Left ventricle myocardium superior (tissue), 1 donor: ENCODE results near the gene ABCC1. TPM values are rescaled to one million over a fixed set of nuclear protein-coding genes. Genes with fewer than 3 reads are reported as not detected.
"Not testable (repeated sequence)": the region's sequence is repeated elsewhere in the genome, so short reads cannot be mapped to it uniquely, and the experiment has no call there.

Experiments used
- ATAC-seq: fragments of 200-7000 bp; cut with Tn5 transposase; one replicate; pipeline ENCODE4 v1.9.1; 2020; ENCODE audit warnings: mild to moderate bottlenecking, moderate library complexity
- DNase-seq: peaks from one replicate; pipeline ENCODE4 v3.0.0-alpha.2; 2020
- intact Hi-C: fragments of 100-400 bp; cut with micrococcal nuclease; formaldehyde crosslinking; loops from one replicate; pipeline ENCODE4 v1.11.0; 2022
- long read RNA-seq: library from polyadenylated mRNA; unstranded; transcript quantifications from one replicate; pipeline ENCODE4 v2.0.0, GENCODE V29; 2021
- total RNA-seq: library from RNA; stranded (reverse); fragmentation: NEBNext Ultra II Directional; extraction: Animal tissue kit (Norgen Biotek cat#: 25700); gene quantifications from one replicate; pipeline ENCODE4 v1.2.1, GENCODE V29; 2021
- donor health status: DM: no; HTN: yes; CAD: no; lungs with severe emphysema.

ABCC1 gene
- total RNA-seq = 23.2 TPM
- long read RNA-seq, full-length matches to known transcripts = 2 of 28 reads
- long read RNA-seq, partial matches to known transcripts = 21 of 28 reads
- long read RNA-seq, other reads (novel, unspliced or antisense) = 5 of 28 reads

GRCh38 chr16:15949210-15950160, at the start of gene ABCC1:
TSS of gene ABCC1 (plus strand) at chr16:15949616. CDS start at chr16:15949752, 136 bp downstream.
- DNase-seq = peak; percentile 73
- ATAC-seq = peak; percentile 83
- intact Hi-C loops = no loop called here

DNA sequence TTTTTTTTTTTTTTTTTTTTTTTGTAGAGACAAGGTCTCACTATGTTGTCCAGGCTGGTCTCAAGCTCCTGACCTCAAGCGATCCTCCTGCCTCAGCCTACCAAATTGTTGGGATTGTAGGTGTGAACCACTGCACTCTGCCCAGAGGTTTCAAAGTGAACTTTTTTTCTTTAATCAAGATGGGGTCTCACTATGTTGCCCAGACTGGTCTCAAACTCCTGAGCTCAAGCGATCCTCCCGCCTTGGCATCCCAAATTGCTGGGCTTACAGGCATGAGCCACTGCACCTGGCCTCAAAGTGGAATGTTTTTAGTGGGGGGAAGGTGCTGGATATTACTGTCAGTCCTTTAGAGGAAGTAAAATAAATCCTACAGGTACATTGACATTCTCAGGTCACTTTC, 49.1 kb upstream of the ABCC1 start:
- ATAC-seq (no peak), DNase-seq (no peak)
- intact Hi-C loops = no loop called here

DNA sequence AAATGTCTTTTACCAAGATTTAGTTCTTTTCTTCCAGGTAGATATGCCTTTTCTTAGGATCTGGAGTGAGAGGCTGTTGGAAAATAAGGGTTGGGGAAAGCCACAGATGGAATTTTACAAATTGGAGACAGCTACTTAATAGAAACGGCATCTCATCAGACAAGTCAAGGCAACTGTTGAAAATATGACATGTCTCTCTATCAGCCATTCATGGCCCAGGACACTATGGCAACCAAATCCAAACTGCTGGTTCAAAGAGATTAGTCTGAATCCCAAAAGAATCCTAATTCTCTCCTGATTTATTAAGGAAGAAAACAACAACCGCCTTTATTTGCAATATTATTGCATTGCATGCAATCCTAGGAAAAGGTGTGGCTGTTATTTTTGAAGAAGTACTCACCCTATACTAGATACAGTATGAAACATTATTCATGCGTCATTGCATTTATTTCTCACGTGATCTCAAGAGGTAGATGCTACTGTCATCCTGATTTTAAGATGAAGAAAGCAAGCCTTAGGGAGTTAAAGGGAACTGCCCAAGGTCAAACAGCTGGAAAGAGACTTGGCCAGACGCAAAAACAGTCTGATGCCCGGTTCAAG, 48.4 kb upstream of the ABCC1 start:
- ATAC-seq = no peak
- DNase-seq = no peak
- intact Hi-C loops = no loop called here

GRCh38 chr16:15903960-15904359, 45.5 kb upstream of the ABCC1 start:
- DNase-seq = no peak
- ATAC-seq = no peak
- intact Hi-C loops = no loop called here

DNA sequence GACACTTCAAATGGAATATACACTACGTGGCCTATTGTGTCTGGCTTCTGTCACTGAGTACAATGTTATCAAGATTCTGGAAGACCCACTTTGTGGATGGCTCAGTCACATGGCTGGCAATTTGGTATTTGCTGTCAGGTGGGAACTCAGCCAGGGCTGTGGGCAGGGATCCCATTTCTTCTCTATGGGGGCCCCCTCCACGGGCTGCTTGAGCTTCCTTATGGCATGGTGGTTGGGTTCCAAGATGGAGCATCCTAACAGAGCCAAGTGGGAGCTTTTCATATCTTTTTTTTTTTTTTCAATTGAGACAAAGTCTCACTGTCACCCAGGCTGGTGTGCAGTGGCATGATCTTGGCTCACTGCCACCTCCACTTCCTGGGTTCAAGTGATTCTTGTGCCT, 43.0 kb upstream of the ABCC1 start:
- DNase-seq (no peak), ATAC-seq (no peak)
- intact Hi-C loops = no loop called here

DNA sequence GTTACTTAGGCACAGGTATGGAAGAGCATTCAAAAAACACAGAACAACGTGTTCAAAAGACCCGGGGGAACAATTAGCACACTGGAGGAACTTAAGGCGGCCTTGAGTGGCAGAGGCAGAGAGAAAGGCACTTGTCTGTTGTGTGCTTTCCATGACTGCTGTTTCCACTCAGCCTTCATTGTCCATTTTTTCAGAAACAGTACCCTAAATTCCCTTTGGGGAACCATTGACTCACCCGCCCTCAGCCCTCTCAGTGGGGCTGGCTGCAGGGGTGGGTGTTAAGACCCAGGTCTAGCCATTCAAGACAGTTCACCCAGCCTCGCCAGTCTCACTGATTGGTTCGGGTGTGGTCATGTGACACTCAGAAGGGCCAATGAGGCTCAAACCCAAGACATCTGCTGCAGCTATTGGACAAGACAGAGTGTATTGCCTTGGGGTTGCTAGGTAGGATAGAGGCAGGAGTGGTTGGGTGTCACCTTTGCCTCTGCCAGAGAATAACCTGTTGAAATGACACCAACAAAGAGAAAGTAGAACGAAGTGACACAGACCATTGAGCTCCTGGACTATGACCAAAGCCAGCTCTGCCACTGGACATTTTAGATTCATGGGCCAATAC, 41.4 kb upstream of the ABCC1 start:
- no peak for DNase-seq
- peak; percentile 25 for ATAC-seq
- intact Hi-C loops = no loop called here

- DNase-seq (no peak), ATAC-seq (no peak)
- intact Hi-C loops = no loop called here
These were observed 38.2 kb upstream of the ABCC1 start for GRCh38 chr16:15911198-15911597.

DNA sequence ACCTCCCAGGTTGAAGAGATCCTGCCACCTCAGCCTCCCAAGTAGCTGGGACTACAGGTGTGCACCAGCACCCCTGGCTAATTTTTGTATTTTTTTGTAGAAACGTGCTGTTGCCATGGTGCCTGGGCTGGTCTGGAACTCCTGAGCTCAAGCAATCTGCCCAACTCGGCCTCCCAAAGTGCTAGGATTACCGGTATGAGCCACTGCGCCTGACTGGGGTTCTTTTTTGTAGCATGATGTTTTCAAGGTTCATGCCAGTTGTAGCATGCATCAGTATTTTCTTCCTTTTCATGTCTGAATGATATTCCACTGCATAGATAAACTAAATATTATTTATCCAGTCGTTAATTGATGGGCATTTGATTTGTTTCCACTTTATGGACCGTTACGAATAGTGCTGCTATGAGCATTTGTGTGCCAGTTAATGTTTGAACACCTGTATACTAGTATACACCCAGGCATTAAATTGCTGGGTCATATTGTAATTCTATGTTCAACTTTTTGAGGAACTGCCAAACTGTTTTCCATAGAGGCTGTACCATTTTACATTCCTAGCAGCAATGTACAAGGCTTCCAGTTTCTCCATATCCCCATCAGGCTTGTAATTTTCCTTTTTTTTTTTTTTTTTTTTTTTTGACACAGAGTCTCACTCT, 36.2 kb upstream of the ABCC1 start:
- ATAC-seq = no peak

DNA sequence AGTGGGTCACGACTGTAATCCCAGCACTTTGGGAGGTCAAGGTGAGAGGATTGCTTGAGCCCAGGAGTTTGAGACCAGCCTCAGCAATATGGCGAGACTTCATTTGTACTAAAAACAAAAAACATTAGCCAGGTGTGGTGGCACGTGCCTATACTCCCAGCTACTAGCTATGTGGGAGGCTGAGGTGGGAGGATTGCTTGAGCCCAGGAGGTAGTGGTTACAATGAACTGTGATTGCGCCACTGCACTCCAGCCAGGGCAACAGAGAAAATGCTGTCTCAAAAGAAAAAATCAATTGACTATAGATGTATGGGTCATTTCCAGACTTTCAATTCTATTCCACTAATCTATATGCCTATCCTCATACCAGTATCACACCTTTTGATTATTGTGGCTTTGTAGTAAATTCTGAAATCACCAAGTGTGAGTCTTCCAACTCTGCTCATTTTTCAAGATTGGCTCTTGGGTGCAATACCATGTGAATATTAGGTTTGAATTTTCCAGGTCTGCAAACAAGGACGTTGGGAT, 33.8 kb upstream of the ABCC1 start:
- DNase-seq = no peak
- ATAC-seq = no peak
- intact Hi-C loops = no loop called here

More for the DNA sequence above, 36.2 kb upstream of the ABCC1 start:
- DNase-seq = no peak
- intact Hi-C loops = no loop called here

DNA sequence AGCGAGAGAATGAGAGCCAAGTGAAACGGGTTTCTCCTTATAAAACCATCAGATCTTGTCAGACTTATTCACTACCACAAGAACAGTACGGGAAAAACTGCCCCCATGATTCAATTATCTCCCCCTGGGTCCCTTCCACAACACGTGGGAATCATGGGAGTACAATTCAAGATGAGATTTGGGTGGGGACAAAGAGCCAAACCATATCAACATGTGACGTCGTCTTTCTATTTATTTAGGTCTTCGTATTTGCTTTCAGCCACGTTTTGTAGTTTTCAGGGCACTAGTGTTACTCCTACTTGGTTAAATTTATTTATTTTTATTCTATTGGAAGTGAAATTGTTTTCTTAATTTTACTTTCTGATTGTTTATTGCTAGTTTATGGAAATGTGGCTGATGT, 33.1 kb upstream of the ABCC1 start:
- DNase-seq = no peak
- intact Hi-C loops = no loop called here
- ATAC-seq = no peak

DNA sequence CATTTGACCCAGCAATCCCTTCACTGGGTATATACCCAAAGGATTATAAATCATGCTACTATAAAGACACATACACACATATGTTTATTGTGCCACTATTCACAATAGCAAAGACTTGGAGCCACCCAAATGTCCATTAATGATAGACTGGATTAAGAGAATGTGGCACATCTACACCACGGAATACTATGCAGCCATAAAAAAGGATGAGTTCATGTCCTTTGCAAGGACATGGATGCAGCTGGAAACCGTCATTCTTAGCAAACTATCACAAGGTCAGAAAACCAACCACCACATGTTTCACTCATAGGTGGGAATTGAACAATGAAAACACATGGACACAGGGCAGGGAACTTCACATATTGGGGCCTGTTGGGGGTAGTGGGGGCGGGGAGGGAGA, 31.1 kb upstream of the ABCC1 start:
- intact Hi-C loops, ATAC-seq, DNase-seq: not testable (repeated sequence)

DNA sequence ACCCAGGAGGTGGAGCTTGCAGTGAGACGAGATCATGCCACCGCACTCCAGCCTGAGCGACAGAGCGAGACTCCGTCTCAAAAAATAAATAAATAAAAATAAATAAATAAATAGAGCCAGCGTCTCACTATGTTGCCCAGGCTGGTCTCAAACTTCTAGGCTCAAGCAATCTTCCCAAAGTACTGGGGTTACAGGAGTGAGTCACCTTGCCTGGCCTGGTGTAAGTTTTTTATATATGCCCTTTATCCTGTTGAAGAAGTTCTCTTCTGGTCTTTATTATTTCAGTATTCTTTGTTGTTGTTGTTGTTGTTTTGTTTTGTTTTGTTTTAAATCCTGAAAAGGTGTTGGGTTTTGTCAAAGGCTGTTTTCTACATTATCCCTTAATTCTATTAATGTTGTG, 30.1 kb upstream of the ABCC1 start:
- intact Hi-C loops = no loop called here
- DNase-seq = no peak
- no peak for ATAC-seq

- intact Hi-C loops = no loop called here
These were observed 24.4 kb upstream of the ABCC1 start for GRCh38 chr16:15924996-15925395.

DNA sequence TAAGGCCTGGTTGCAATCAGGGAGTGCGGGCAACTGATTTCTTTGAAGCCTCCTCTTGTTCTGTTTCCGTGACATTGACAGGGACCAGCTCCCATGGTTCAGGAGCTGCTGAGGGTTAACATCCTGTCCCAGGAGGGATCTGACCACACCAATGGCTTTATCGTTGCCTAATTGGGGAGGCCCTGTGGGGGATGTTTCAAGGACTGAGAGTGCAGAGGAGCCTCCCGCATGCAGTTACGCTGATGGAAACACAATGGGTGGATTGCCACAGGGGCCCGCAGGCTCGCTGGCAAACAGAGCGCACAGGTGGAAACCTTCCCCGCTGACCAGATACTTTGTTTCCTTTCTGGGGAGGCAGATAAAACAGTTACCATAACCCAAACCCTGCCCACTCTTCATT, 23.8 kb upstream of the ABCC1 start:
- DNase-seq (no peak), ATAC-seq (no peak)
- intact Hi-C loops = no loop called here

More at GRCh38 chr16:15924996-15925395, 24.4 kb upstream of the ABCC1 start:
- ATAC-seq (no peak), DNase-seq (no peak)

GRCh38 chr16:15928261-15929104, 20.9 kb upstream of the ABCC1 start:
- intact Hi-C loops = no loop called here
- ATAC-seq = no peak

GRCh38 chr16:15932939-15933338, 16.5 kb upstream of the ABCC1 start:
- intact Hi-C loops = no loop called here
- ATAC-seq = no peak
- DNase-seq = no peak

More at GRCh38 chr16:15928261-15929104, 20.9 kb upstream of the ABCC1 start:
- DNase-seq = no peak

DNA sequence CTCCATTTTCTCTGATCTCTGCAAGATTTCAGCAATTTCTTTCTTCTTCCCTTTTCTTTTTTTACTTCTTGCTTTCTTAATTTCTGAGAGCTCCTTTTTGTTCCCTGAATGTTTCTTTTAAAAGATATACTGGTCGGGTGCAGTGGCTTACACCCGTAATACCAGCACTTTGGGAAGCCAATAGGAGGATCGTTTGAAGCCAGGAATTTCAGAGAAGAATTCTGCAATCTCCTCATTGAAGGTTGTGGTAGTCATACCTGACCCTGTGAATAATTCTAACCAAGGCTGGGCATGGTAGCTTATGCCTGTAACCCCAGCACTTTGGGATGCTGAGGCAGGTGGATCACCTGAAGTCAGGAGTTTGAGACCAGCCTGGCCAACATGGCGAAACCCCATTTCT, 15.6 kb upstream of the ABCC1 start:
- no peak for ATAC-seq
- intact Hi-C loops = no loop called here
- DNase-seq = no peak

GRCh38 chr16:15934991-15935390, 14.4 kb upstream of the ABCC1 start:
- DNase-seq (no peak), ATAC-seq (no peak)
- intact Hi-C loops = no loop called here
